Measurements from ENCODE around the gene FRY.

Gene FRY

DNA sequence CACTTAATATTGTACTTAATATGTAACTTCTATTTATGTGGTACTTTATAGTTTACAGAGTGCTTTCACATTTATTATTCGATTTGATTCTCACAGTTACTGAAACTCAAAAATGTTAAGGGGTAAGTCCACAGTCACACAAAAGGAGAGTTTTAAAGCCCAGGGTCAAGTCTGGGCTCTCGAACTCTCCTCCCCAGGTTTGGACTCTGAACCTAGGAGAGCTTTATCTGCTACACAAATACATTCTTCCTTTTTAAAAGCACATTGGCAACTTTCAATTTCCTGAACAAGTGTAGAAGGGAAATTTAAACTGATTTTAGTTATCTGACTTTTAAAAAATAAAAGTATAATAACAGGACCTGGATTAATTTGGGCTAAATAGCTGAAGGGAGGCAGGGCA is 144.4 kb downstream of the FRY start:
- Histone ChIP-seq H3K9me3 (ENCODE audit: control insufficient read depth, low read length) (no peaks in the 10 kb centered on the region), H3K4me1 (ENCODE audit: control insufficient read depth, insufficient read depth, low read length) (no peaks in the 10 kb centered on the region), H3K4me3 (ENCODE audit: low read length) (no peak overlapping the region), H3K27me3 (replicated peaks; ENCODE audit: control insufficient read depth, insufficient read depth, low read length) (no peaks in the 10 kb centered on the region), H3K36me3 (ENCODE audit: control insufficient read depth, insufficient read depth, low read length, severe bottlenecking) (peaks cover 6% of the 10 kb centered on the region), H3K9ac (ENCODE audit: low read length) (no peak overlapping the region)
- no peak for DNase-seq (ENCODE audit: low read depth)

DNA sequence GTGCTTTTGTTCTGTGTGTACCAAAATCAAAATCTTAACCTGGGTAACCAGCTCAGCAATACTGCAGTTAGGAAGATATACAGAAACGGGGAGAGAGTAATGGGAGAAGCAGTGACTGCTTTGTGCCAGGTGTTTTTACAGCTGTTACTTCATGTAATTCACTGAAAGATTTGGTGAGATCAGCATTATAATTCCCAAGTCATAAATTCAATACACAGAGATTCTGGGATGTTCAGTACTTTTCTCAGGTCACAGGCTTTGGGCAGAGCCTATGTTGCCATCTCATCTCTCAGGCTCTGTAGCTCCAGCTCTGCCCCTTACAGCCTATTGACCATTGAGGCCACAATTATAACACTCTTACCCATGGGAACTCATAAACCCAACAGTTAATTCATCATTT is 145.1 kb downstream of the FRY start:
- Histone ChIP-seq H3K36me3 (ENCODE audit: control insufficient read depth, insufficient read depth, low read length, severe bottlenecking) (peaks cover 5% of the 10 kb centered on the region), H3K9ac (ENCODE audit: low read length) (no peak overlapping the region), H3K4me3 (ENCODE audit: low read length) (no peak overlapping the region), H3K4me1 (ENCODE audit: control insufficient read depth, insufficient read depth, low read length) (no peaks in the 10 kb centered on the region), H3K27me3 (replicated peaks; ENCODE audit: control insufficient read depth, insufficient read depth, low read length) (no peaks in the 10 kb centered on the region), H3K9me3 (ENCODE audit: control insufficient read depth, low read length) (no peaks in the 10 kb centered on the region)
- no peak for DNase-seq (ENCODE audit: low read depth)

DNA sequence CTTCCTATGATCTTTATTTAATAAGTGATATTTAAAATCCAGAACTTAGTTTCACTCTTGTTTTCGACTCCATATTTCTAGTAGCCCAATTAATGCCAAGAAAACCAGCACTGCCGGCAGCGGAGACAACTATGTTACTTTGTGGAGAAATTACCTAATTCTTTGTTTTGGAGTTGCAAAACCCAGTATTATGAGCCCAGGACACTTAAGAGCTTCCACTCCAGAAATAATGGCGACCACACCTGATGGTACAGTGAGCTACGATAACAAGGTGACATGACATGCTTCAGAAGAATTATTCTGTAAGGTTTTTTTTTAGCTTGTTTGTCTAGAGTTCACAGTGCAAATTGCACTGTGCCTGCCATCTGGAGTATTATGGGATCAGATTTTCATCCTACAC is 147.2 kb downstream of the FRY start:
- no peak overlapping the region for H3K4me3 ChIP-seq (ENCODE audit: low read length)
- H3K27me3 ChIP-seq (replicated peaks; ENCODE audit: control insufficient read depth, insufficient read depth, low read length): no peaks in the 10 kb centered on the region
- no peaks in the 10 kb centered on the region for H3K4me1 ChIP-seq (ENCODE audit: control insufficient read depth, insufficient read depth, low read length)
- H3K9ac ChIP-seq (ENCODE audit: low read length): no peak overlapping the region
- no peak for DNase-seq (ENCODE audit: low read depth)
- H3K9me3 ChIP-seq (ENCODE audit: control insufficient read depth, low read length): no peaks in the 10 kb centered on the region
- H3K36me3 ChIP-seq (ENCODE audit: control insufficient read depth, insufficient read depth, low read length, severe bottlenecking): peaks cover 5% of the 10 kb centered on the region

DNA sequence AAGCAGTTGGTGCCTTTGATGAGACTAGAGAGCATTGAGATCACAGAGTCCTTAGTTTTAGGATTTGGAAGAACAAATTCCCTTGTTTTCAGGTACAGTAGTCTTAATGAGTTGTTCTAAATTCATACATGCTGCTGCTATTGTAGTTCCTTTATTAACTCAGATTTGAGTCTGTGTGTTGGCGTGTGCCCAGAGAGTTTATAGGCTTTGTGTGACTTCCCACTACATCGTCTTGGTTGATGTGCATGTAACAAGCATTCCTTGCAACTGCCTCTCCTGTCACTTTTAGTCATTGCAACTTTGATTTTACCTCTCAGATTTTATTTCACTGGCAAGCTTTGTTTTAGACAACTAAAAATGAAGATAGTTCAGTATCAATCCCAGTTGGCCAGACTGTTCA is 148.1 kb downstream of the FRY start:
- Histone ChIP-seq H3K27me3 (replicated peaks; ENCODE audit: control insufficient read depth, insufficient read depth, low read length) (no peaks in the 10 kb centered on the region), H3K9ac (ENCODE audit: low read length) (no peak overlapping the region), H3K4me3 (ENCODE audit: low read length) (no peak overlapping the region), H3K36me3 (ENCODE audit: control insufficient read depth, insufficient read depth, low read length, severe bottlenecking) (peaks cover 5% of the 10 kb centered on the region), H3K4me1 (ENCODE audit: control insufficient read depth, insufficient read depth, low read length) (no peaks in the 10 kb centered on the region), H3K9me3 (ENCODE audit: control insufficient read depth, low read length) (no peaks in the 10 kb centered on the region)
- no peak for DNase-seq (ENCODE audit: low read depth)

DNA sequence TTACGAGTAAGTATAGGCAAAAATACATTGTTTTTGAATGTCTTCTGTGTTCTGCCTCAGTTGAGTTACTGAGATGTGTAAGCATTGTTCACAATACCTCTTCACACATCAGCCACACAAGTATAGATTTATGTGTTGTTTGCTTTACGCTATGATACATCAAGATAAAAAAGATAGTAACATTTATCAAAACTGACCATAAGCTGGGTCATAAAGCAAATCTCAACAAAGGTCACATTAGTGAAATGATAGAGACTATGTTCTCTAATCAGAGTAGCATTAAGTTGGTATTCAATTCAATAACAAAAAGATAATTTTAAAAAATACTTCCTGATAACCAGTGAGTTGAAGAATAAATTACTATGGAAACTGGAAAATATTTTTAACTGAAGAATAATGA is 156.1 kb downstream of the FRY start:
- Histone ChIP-seq H3K27me3 (replicated peaks; ENCODE audit: control insufficient read depth, insufficient read depth, low read length) (no peaks in the 10 kb centered on the region), H3K9me3 (ENCODE audit: control insufficient read depth, low read length) (no peaks in the 10 kb centered on the region), H3K36me3 (ENCODE audit: control insufficient read depth, insufficient read depth, low read length, severe bottlenecking) (no peaks in the 10 kb centered on the region), H3K4me3 (ENCODE audit: low read length) (no peak overlapping the region), H3K9ac (ENCODE audit: low read length) (no peak overlapping the region), H3K4me1 (ENCODE audit: control insufficient read depth, insufficient read depth, low read length) (no peaks in the 10 kb centered on the region)
- DNase-seq (ENCODE audit: low read depth): no peak

DNA sequence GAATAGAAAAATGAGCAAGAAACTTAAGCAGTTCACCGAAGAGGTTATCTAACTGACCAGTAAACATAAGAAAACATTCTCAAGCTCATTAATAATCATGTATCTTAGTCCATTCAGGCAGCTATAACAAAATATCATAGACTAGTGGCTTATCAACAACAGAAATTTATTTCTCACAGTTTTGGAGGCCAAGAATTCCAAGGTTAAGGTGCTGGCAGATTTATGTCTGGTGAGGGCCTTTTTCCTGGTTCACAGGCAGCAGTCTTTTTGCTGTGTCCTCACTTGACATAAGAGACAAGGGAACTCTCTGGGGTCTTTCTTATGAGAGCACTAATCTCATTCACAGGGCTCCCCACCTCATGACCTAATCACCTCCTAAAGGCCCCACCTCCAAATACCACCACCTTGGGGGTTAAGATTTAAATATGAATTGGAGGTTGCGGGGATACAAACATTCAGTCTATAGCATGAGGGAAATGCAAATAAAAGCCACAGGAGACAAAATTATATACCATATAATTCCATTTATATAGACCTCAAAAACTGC is 160.0 kb downstream of the FRY start:
- no peak overlapping the region for H3K4me3 ChIP-seq (ENCODE audit: low read length)
- peaks cover 14% of the 10 kb centered on the region for H3K4me1 ChIP-seq (ENCODE audit: control insufficient read depth, insufficient read depth, low read length)
- no peak overlapping the region for H3K9ac ChIP-seq (ENCODE audit: low read length)
- no peaks in the 10 kb centered on the region for H3K27me3 ChIP-seq (replicated peaks; ENCODE audit: control insufficient read depth, insufficient read depth, low read length)
- H3K36me3 ChIP-seq (ENCODE audit: control insufficient read depth, insufficient read depth, low read length, severe bottlenecking): no peaks in the 10 kb centered on the region
- H3K9me3 ChIP-seq (ENCODE audit: control insufficient read depth, low read length): no peaks in the 10 kb centered on the region
- no peak for DNase-seq (ENCODE audit: low read depth)

DNA sequence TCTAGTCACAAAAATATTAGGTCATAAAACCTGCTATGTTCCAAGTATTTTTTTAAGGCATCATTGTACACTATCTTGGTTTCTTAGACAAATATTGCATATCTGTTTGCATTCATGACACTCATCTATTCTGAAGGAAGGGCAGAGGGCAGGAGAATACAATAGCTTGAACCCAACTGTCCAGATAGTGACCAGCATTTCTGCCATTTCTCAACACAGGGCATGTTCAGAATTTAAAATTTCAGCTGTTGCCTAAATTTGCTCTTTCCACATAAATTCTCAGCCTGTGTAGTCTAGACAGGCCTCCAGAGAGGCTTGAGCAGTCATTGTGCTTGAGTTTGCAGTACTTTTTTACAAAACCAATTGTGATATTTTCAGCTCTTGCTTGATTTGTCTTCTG is 164.1 kb downstream of the FRY start:
- no peak for DNase-seq (ENCODE audit: low read depth)
- no peaks in the 10 kb centered on the region for H3K36me3 ChIP-seq (ENCODE audit: control insufficient read depth, insufficient read depth, low read length, severe bottlenecking)
- peaks cover 23% of the 10 kb centered on the region for H3K4me1 ChIP-seq (ENCODE audit: control insufficient read depth, insufficient read depth, low read length)
- H3K9me3 ChIP-seq (ENCODE audit: control insufficient read depth, low read length): no peaks in the 10 kb centered on the region
- H3K4me3 ChIP-seq (ENCODE audit: low read length): no peak overlapping the region
- no peak overlapping the region for H3K9ac ChIP-seq (ENCODE audit: low read length)
- no peaks in the 10 kb centered on the region for H3K27me3 ChIP-seq (replicated peaks; ENCODE audit: control insufficient read depth, insufficient read depth, low read length)

DNA sequence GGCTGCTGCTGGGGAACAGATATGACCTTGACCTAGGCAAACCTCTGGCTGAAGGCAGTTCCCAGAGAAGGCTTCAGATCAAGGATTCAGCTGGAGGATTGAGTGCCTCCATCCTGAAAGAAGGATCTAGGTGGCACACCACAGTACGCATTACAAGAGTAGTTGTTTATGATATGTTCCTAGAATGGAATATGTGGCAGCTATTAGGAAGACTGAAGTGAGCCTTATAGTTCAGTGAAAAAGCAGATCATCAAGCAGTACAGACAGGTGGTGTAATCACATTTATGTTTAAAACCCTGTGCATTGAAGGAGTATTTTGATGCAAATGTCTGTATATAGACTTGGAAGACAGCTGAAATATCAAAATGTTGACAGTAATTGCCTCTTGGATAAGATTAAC is 167.6 kb downstream of the FRY start:
- Histone ChIP-seq H3K9ac (ENCODE audit: low read length) (no peak overlapping the region), H3K9me3 (ENCODE audit: control insufficient read depth, low read length) (no peaks in the 10 kb centered on the region), H3K4me1 (ENCODE audit: control insufficient read depth, insufficient read depth, low read length) (peaks cover 23% of the 10 kb centered on the region), H3K27me3 (replicated peaks; ENCODE audit: control insufficient read depth, insufficient read depth, low read length) (no peaks in the 10 kb centered on the region), H3K36me3 (ENCODE audit: control insufficient read depth, insufficient read depth, low read length, severe bottlenecking) (no peaks in the 10 kb centered on the region), H3K4me3 (ENCODE audit: low read length) (no peak overlapping the region)
- DNase-seq (ENCODE audit: low read depth): no peak

DNA sequence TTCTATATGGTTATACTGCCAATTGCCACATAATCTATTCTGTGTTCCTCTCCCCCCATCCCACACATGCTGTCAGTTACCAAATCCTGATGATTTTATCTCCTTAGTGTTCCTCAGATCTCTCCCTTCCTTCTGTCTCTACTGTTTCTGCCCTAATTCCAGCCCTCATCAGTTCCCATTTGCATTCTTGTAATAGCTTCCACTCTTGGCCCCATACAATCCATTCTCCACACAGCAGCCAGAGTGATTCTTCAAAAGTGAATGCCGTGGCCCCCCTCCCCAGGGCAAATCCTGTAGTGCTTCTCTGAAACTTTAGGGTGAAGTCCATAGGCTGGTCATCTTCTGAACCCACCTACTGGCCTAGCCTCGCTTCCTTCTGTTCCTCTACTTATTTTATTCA is 169.2 kb downstream of the FRY start:
- Histone ChIP-seq H3K4me3 (ENCODE audit: low read length) (no peak overlapping the region), H3K36me3 (ENCODE audit: control insufficient read depth, insufficient read depth, low read length, severe bottlenecking) (no peaks in the 10 kb centered on the region), H3K27me3 (replicated peaks; ENCODE audit: control insufficient read depth, insufficient read depth, low read length) (no peaks in the 10 kb centered on the region), H3K9me3 (ENCODE audit: control insufficient read depth, low read length) (no peaks in the 10 kb centered on the region), H3K4me1 (ENCODE audit: control insufficient read depth, insufficient read depth, low read length) (peaks cover 16% of the 10 kb centered on the region), H3K9ac (ENCODE audit: low read length) (no peak overlapping the region)
- DNase-seq (ENCODE audit: low read depth): peak; percentile 16

DNA sequence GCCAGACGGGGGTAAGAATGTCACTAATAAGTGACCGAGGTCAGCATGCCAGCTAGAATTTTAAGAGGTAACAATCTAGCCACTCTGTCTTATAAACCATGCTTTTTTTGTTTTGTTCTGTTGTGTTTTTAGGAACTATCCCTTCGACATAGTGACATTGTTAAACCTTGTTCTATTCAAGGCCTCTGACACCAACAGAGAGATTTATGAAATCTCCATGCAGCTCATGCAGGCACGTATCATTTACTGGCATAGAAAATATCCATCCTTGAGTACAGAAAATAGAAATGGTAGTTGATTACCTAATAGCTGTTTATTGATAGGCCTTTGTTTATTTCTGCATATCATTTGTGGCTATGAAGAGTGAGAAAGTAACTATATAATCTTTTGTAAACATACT is 170.2 kb downstream of the FRY start:
- no peak for DNase-seq (ENCODE audit: low read depth)
- Histone ChIP-seq H3K36me3 (ENCODE audit: control insufficient read depth, insufficient read depth, low read length, severe bottlenecking) (no peaks in the 10 kb centered on the region), H3K27me3 (replicated peaks; ENCODE audit: control insufficient read depth, insufficient read depth, low read length) (no peaks in the 10 kb centered on the region), H3K9ac (ENCODE audit: low read length) (no peak overlapping the region), H3K4me1 (ENCODE audit: control insufficient read depth, insufficient read depth, low read length) (peaks cover 5% of the 10 kb centered on the region), H3K9me3 (ENCODE audit: control insufficient read depth, low read length) (no peaks in the 10 kb centered on the region), H3K4me3 (ENCODE audit: low read length) (no peak overlapping the region)

DNA sequence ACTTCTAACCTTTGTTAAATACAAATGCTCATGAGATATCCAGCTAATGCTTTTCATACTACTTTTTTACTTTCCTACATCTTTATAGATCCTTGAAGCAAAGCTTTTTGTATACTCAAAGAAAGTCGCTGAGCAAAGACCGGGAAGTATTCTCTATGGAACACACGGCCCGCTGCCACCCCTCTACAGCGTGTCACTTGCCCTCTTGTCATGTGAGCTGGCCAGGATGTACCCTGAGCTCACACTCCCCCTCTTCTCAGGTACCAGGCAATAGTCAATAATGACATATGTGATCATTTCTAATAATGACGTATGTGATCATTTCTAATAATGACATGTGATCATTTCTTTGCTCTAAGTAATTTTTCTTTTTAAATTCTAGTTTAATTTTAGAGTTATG is 170.7 kb downstream of the FRY start:
- no peaks in the 10 kb centered on the region for H3K9me3 ChIP-seq (ENCODE audit: control insufficient read depth, low read length)
- no peaks in the 10 kb centered on the region for H3K36me3 ChIP-seq (ENCODE audit: control insufficient read depth, insufficient read depth, low read length, severe bottlenecking)
- H3K27me3 ChIP-seq (replicated peaks; ENCODE audit: control insufficient read depth, insufficient read depth, low read length): no peaks in the 10 kb centered on the region
- no peak overlapping the region for H3K9ac ChIP-seq (ENCODE audit: low read length)
- H3K4me3 ChIP-seq (ENCODE audit: low read length): no peak overlapping the region
- DNase-seq (ENCODE audit: low read depth): no peak
- peaks cover 4% of the 10 kb centered on the region for H3K4me1 ChIP-seq (ENCODE audit: control insufficient read depth, insufficient read depth, low read length)

DNA sequence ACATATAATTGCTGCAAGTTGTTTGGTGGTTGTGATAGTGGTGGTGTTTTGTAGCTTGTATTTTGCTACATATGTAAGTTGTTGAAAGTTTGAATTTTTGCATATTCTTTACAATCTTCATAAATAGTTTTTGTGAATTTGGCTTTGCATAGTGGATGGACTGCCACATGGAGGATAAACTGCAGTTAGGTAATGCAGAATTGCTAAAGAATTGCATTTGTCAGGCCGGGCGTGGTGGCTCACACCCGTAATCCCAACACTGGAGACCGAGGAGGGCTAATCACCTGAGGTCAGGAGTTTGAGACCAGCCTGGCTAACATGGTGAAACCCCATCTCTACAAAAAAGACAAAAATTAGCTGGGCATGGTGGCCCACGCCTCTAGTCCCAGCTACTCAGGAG is 171.6 kb downstream of the FRY start:
- H3K27me3 ChIP-seq (replicated peaks; ENCODE audit: control insufficient read depth, insufficient read depth, low read length): no peaks in the 10 kb centered on the region
- no peak overlapping the region for H3K9ac ChIP-seq (ENCODE audit: low read length)
- no peaks in the 10 kb centered on the region for H3K9me3 ChIP-seq (ENCODE audit: control insufficient read depth, low read length)
- H3K36me3 ChIP-seq (ENCODE audit: control insufficient read depth, insufficient read depth, low read length, severe bottlenecking): no peaks in the 10 kb centered on the region
- H3K4me1 ChIP-seq (ENCODE audit: control insufficient read depth, insufficient read depth, low read length): peaks cover 8% of the 10 kb centered on the region
- no peak for DNase-seq (ENCODE audit: low read depth)
- no peak overlapping the region for H3K4me3 ChIP-seq (ENCODE audit: low read length)

All from adipocyte (in vitro differentiated cells).